GM18520 (cell line): ENCODE results near the gene TMEM165.
A peak's percentile ranks its signal among the peaks of the same experiment; 100 is the strongest.
"Not testable (repeated sequence)": the region's sequence is repeated elsewhere in the genome, so short reads cannot be mapped to it uniquely, and the experiment has no call there.

Experiments
- ATAC-seq: cut with Tn5 transposase; IDR thresholded peaks from one replicate; pipeline ENCODE4 v1.9.1; 2021; ENCODE audit not compliant: unreplicated experiment

The TMEM165 gene, protein sequence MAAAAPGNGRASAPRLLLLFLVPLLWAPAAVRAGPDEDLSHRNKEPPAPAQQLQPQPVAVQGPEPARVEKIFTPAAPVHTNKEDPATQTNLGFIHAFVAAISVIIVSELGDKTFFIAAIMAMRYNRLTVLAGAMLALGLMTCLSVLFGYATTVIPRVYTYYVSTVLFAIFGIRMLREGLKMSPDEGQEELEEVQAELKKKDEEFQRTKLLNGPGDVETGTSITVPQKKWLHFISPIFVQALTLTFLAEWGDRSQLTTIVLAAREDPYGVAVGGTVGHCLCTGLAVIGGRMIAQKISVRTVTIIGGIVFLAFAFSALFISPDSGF

DNA sequence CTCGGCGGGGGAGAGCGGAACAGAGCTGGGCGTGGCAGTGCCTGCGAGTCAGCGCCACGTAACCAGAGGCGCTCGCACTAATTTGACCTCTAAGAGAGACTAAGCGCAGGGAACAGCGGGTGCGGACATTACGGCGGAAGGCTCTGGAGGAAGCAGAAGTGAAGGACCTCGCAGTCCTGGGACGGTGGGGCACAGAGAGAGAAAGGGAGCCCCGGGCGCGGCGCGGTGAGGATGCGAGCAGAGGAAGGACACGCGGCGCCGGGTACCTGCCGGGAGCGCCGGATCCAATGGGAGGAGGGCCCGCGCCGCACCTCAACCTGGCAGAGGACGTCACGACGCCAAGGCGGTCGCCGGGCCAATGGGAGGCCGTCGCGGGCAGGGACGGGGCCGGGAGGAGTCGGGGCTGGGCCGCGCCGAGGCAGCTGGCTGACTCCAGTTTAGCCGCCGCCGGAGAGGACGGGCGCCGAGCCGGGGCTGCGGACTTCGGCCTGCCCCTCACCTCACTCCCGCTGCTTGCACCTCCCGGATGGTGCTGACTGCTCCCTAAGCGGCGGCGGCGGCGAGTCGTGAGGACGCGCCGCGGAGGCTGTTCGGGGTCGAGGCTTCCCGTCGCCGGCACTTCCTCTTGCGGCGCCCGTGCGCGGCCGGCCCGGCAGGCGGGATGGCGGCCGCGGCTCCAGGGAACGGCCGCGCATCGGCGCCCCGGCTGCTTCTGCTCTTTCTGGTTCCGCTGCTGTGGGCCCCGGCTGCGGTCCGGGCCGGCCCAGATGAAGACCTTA, at the start of gene TMEM165:
TSS of gene TMEM165 (plus strand) at position 429 of the 779 bp plus-strand sequence. CDS start at position 662, 233 bp downstream.
- peak; percentile 85 for ATAC-seq

GRCh38 chr4:55345980-55346850, 49.5 kb upstream of the TMEM165 start, which contains the start of gene SRD5A3:
Gene SRD5A3 (plus strand): TSS chr4:55346242. CDS start chr4:55346337, 95 bp downstream.
- ATAC-seq, result peak; percentile 91

DNA sequence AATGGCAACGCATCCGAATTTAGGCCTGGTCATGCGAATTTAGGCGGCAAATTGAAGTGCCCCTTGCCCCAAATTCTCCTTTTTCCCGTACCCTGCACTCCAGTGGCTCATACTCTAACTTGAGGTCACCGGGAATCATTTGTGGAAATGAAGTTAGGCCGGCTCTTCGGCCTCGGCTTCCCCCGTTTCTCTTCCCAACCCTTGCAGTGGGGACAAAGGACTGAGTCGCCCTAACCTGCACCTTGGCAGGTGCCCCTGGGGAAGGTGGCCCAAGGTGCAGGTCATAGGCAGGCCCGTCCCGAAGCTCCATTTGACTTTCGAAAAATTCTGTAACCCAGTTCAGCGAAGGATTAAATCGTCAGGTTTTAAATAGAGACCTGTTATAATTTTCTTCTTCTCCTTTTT, 48.9 kb upstream of the TMEM165 start:
- ATAC-seq, result no peak

DNA sequence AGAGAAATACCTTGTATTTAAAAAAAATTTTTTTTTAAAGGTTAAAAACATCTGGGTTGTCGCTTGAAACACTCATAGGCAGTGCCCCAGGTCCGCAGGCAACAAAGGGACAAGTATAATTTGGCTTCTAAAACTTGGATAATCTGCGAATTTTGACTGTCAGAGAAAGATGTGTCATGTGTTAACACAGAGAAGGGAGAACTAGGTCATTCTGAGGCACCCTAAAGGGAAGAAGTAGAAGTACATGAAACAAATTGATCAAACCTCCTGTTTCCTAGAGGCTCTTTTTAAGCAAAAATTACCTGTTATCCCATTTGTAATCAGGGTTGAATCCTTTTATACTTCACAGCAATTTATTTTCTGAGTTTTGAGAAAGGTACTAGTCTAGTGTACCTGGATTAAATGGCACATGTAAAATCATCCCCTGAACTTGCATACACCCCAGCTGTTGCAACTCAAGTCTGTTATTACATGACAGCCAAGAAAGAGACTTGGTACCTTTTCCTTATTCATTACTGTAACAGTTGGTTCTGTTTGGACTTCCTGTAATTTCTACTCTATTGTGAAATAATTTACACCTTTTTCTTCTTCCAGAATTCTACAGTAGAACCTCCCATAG, 48.0 kb upstream of the TMEM165 start:
- no peak for ATAC-seq

DNA sequence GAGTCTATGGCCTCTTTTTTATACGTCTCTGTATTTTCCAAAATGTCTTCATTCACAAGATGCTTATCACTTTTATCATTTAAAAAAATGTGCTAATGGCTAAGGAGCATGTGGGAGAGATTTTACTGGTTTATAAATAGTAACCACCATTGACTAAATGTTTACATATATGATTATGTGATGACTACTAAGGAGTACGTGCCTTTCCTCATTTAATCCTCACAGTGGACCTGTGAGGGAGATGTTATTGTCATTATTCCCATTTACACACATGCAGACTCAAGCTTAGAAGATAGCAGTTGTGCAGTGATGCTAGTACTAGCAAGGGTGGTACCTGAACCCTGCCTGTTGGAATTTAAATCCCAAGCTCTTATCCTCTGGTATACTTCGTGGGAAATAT, 47.3 kb upstream of the TMEM165 start:
- no peak for ATAC-seq

- ATAC-seq, result not testable (repeated sequence)
Measured at GRCh38 chr4:55350870-55351269, 44.9 kb upstream of the TMEM165 start.

DNA sequence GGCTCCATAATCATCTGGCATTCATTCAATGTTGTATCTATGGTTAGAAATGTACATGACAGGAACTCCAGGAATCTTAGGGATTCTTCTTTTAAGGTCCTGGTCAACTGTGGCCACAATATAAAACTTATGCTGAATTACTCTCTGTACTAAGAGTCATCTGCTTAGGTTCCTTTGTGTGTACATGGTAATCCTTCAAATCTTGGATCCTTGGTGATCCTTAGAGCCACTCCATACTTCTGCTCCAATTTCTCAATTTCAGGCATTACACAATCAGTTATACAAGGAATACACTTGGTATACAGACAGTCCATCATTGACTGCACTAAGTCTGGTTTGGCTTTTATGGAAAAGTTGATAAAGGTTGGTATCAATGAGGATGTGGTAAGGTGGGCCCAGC, 43.9 kb upstream of the TMEM165 start:
- ATAC-seq, result no peak

- ATAC-seq, result no peak
Measured at GRCh38 chr4:55352726-55353125, 43.0 kb upstream of the TMEM165 start.

DNA sequence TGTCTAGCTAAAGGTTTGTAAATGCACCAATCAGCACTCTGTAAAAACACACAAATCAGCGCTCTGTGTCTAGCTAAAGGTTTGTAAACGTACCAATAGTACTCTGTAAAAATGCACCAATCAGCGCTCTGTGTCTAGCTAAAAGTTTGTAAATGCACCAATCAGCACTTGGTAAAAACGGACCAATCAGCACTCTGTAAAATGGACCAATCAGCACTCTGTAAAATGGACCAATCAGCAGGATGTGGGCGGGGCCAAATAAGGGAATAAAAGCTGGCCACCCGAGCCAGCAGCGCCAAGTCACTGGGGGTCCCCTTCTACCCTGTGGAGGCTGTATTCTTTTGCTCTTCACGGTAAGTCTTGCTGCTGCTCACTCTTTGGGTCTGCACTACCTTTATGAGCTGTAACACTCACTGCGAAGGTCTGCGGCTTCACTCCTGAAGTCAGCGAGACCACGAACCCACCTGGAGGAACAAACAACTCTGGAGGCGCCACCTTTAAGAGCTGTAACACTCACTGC, 42.5 kb upstream of the TMEM165 start:
- not testable (repeated sequence) for ATAC-seq

- no peak for ATAC-seq
Measured at GRCh38 chr4:55354648-55355047, 41.1 kb upstream of the TMEM165 start.

- no peak for ATAC-seq
Measured at GRCh38 chr4:55355555-55355954, 40.2 kb upstream of the TMEM165 start.

DNA sequence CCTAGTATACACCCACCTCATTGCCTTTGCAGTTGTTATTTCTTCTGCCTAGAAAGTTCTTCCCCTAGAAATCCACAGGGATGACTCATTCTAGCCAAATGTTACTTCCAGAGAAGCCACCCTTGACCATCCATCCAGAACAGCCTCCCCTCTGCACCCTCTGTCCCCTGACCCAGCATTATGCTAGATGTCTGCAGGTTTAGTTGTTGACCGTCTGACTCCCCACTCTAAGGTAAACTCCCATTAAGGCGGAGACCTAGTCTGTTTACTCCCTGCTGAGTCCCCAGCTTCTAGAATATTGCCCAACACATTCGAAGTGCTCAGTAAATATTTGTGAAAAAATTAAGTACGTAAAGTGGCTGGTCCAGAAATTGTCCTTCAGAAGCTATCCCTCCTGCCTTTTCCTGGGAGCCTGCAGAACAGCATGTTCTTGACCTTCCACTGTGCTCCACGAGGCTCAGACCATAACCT, 38.7 kb upstream of the TMEM165 start:
- ATAC-seq, result no peak

- ATAC-seq, result no peak
Measured at GRCh38 chr4:55358246-55358645, 37.5 kb upstream of the TMEM165 start.

DNA sequence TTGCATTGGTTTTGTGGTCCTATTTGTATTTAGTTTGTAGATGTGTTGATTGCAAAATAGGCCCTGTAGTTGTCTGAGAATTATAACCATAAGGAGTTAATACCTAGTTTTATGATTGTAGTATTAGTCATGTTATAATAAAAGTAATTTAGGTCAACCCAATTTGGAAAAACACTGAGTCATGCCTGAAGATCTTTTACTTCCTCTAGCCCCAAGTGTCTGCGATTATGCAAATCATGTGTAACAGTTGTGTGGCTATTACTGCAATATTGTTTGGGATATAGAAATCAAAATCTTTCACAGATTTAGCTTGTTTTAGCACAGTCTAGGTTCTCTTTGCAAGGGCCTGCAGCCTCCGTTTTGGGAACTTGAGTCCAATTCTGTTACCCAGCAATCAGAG, 37.1 kb upstream of the TMEM165 start:
- ATAC-seq, result peak; percentile 82

GRCh38 chr4:55359397-55359916, 36.3 kb upstream of the TMEM165 start:
- ATAC-seq, result no peak

- ATAC-seq, result not testable (repeated sequence)
Measured at GRCh38 chr4:55362938-55363337, 32.8 kb upstream of the TMEM165 start.

- ATAC-seq, result no peak
Measured at GRCh38 chr4:55363691-55364351, 31.9 kb upstream of the TMEM165 start.

GRCh38 chr4:55364691-55365344, 30.9 kb upstream of the TMEM165 start:
- no peak for ATAC-seq

DNA sequence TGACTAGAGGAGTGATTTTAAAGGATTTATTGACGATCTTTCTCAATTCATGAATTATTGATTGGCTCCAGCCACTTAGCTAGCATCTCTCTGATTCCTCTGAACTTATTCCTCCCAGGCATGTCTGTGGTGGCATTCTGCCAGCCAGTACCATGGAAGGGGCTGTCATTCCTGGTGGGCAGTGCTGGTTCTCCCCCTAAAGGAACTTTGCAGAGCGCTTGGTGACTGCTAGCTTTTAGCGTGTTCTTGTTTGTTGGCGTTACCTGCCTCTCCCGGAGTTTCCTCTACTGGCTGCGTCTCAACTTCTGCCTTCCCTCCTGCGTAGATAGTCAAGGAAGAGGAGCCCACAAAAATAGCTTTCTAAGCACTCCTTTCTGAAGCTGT, 30.4 kb upstream of the TMEM165 start:
- no peak for ATAC-seq
